ENCODE measurements around the gene THSD4.
"Not testable (repeated sequence)": the region's sequence is repeated elsewhere in the genome, so short reads cannot be mapped to it uniquely, and the experiment has no call there.

Gene THSD4

DNA sequence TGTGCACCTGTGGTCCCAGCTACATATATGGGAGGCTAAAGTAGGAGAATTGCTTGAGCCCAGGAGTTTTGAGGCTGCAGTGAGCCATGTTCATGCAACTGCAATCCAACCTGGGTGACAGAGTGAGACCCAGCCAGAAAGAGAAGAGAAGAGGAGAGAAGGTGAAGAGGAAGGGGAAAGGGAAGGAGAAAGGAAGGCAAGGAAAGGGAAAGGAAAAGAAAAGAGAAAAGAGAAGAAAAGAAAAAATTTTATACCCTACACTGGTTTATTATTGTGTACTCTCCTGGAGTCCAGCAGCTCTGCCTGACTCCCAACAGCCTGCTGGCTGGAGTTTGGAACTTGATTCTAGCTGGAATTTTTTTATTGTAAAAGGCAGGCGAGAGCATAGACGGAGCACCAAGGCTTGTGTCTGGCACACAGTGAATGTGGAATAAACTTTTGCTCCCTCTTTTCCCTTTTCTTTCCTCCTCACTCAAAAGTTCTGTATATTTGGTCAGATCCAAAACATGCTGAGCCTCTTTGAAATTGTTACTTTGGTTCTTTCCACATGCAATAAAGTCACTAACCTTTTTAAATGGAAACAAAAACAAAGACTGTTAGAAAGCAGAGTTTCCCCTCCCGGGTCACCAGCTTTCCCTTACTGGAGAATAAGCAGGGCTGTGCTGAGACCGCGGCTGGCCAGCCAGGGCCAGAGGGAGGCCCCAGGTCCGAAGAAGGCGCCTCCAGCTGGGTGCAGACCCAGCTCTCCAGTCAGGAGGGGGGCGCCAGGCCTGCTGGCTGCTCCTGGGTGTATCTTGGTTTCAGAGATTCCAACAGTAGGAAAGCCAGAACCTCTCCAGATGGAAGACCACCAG, 9.9 kb downstream of the THSD4 start:
- DNase-seq = no peak

DNA sequence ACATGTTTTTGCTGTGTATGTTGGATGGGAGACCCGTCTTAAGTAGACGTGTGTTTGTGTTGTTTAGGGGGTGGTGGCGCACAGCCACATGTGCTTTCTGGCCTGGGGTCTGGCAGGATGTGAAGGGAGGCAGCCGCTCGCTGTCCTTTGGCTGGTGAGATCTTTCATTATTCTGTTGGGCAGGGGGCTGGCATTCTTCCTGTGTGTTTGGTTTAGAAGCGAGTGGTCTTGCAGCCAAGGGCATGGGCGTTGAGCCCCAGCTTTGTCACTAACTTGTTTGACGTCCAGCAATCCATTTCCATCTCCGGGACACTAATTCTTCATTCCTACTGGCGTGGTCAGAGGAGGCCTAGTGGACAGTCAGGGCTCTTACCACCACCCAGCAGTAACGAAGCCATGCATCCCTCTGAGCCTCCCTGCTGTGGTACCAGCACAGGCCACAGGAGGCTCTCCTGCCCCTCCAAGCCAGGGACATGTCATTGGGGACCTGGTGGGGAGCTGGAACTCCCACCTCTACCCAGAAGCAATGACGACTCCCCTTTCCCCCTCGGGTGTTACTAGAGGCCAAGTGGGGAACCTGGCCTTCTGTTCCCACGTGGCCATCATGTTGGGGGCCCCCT, 10.7 kb downstream of the THSD4 start:
- no peak for DNase-seq

DNA sequence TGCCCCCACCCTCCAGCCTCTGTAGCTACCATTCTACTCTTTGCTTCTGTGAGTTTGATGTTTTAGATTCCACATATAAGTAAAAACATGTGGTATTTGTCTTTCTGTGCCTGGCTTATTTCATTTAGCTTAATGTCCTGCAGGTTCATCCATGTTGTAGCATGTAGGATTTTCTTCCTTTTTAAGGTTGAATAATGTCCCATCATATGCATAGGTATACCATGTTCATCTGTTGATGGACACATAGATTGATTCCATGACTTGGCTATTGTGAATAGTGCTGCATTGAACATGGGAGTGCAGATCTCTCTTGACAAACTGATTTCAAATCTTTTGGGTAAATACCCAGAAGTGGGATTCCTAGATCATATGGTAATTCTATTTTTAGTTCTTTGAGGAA, 11.8 kb downstream of the THSD4 start:
- no peak for DNase-seq

DNA sequence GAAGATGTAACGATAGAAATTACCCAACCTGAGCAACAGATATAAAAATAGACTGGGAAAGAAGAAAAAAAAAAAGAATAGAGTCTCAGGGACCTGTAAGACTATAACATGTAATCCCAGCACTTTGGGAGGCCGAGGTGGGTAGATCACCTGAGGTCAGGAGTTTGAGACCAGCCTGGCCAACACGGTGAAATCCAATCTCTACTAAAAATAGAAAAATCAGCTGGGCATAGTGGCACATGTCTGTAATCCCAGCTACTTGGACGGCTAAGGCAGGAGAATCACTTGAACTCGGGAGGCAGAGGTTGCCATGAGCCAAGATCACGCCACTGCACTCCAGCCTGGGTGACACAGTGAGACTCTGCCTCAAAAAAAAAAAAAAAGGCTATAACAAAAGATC, 12.9 kb downstream of the THSD4 start:
- not testable (repeated sequence) for DNase-seq

DNA sequence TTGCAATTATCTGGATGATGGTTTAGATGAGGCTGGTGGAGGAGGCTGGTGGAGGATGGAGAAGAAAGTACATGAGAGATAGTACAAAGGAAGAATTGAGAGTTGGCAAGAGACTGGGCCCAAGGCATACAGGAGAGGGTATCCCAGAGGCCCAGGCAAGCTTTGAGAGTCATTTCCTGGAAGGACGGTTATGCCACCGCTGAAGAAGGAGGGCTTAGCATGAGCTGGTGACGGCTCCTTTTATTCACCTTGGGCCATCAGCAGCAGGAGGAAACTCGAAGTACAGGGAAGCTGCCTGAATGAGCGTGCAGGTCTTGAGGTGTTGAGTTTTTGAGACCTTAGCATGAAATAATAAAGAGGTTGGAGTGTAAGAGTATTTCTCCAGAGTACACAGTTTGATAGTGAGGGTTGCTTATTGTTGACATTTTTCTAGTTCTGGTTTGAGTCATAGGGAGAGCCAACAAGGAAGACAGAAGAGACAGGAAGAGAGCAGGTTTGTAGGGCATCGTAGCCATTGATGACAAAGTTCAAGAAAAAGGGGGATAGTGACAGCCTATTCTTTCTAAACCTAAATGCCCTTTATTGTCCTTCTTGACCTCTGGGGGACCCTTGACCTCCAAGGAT, 13.8 kb downstream of the THSD4 start:
- DNase-seq = no peak

DNA sequence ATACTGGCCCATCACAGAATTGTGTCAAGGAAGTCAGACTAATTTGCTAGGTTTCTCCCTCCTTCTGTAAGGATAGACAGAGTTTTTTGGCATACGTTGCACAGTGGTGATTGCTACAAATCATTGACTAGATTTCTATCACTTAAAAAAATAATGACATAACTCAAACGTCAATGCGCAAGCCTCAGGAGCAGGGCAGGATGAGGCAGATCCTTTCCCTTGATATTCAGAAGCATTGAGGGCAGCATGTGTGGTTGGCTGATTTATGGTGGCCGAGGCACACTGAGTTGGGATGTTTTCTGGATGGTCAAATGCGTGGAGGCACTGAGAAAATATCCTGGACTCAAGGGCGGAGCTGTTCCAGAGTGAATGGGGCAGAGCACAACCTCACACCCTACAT, 14.4 kb downstream of the THSD4 start:
- no peak for DNase-seq

DNA sequence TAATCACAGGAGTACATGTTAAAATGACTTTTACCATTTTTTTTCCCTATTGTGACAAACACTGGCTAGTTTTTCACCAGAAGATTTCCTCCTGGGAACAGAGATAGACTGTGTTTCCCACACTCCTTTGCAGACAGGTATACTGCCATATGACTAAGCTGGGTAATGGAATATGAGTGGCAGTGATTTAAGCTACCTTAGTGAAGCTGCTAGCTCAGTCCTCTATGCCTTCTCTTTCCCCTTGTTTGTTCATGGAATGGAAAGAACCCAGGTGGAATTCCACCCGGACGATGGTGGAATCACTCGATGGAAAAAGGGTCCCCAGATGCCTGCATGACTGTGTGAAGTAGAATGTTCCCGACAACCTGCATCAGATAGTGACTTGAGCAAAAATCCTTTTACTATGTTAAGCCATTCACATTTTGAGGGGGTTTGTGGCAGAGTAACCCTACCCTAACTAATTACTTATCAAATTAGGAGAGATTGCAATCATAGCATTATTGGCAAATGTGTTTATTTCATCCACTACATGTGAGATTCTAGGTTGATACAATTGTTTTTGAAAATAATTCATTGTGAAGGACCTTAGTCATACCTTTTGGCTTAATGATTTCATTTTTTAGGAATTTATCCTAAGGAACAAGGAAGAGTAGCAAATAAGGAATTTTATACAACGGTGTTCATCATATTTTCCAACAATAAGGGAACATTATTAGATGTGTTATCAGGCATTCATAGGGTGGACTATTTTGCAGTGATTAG, 16.5 kb downstream of the THSD4 start:
- DNase-seq = no peak

DNA sequence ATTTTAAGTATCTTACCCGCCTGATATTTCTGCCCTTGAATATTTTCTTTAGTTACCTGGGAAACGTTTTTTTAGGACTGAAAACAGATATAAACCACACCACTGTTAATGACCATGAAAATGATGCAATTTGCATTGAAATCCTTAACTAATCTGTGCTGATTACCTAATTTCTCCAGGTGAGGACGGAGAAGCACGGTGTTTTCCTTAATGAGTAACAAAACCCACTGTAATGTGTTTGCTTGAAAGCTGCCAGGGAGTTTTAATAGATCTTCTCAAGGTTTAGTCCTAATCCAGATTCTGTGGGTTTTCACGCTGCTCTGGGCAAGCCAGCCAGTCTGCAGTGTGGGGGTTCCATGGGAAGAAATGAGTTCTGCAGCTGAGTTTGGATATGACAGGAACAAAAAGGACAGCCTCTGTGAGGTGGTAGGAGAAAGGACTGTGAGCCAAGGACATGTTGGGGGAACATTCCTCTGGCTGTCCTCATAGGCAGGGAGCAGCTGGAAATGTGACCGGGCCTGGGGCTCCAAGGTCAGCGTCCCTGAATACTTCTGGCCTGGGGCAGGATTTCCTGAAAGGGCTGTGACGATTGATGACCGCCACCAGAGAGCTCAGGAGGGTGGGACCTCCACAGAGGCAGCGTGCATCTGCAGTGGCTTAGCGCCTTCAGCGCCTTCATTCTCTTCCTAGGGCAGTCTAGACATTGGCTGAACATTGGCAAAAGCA, 18.6 kb downstream of the THSD4 start:
- no peak for DNase-seq

DNA sequence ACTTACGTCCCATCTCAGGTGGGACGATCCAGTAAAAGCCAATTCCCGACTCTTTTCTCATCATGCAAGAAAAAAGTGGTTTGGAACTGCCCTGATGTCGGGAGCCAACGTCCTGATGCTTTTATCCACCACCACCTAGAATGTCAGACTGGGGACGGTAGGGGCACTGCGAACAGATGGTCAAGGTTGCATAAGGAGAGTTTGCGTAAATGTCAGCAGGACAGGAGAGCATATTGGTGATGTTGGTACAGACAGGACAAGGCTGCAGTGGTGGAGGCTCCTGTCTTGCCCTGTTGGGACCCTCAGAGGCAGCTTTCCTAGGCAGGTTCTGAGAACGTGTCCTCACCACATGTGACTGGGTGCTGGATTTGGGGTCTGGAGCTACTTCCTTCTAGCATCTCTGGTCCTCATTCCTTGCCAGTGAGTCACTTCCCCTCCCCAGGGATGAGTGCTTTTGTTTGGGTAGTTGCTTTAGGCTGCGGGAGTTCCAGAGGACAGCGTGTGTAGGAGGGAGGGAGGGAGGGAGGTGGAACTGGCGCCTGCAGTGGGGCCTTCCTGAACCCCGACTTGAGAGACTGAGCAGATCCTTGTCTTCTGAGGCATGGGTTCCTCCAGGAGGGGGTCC, 21.0 kb downstream of the THSD4 start:
- no peak for DNase-seq

DNA sequence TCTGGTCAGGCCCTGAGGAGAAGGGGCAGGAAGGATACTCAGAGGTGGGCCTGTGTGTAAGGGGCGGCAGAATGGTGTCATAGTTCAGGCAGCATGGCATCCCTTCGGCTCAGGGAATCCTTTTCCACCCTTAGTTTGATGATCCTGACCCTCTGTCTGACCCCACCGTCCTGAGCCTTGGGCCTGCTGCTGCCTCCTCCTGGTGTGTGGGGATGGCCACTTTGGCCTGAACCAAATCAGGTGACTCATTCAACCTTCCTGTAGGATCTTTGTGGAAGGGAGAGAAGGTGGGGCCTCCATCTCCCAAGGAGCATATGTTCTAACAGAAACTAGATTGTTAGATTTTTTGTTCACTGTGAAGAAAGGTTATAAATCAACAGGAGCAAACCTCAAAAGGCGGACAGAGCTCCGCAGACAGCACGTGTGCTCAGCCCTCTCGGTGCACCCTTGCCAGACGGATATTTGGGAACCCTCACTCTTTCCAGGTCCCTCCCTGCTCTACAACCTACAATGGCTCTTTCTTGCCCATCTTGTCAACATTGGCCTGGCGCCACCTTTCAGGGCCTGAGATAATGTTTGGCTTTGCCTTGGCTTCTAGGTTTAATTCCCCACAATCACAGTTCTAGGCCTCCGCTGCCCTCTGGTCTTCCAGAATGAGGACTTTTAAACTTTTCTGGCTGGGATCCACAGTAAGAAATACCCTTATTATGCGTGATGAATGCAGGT, 21.7 kb downstream of the THSD4 start:
- DNase-seq = no peak

DNA sequence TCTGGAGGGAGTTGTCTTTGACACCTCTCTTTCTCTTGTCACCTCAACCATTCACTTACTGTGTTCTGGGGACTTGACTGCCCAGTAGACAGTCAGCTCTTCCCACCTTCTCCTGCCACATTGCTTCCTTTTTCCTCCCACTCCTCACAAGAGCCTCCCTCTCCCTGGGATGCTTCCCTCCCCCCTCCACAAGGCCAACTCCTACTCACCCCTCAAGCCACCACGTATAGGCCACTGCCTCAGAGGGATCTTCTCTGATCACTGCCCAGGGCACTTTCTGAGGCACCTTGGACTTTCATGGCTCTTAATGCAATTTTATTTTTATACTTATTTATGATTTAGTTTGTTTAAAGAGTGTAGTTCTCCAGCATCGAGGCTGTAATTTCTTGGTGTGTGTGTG, 23.2 kb downstream of the THSD4 start:
- DNase-seq = no peak

DNA sequence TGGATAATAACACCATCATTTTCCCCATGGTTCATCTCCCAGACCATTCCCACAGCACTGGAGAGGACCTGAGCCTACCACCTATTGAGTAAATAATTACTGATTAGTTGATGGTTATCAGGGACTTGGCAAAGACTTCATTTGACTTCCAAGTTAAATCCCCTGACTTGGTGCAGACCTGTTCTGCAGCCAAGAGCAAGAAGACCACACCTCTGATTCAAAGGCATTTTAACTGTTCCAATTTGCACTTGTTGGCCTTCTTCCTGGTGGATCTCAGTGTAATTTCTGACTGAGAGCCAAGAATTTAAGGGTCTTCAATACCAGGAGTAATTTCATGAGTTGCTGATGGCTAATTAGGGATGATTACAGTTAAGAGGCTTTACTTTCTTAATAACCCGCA, 24.0 kb downstream of the THSD4 start:
- no peak for DNase-seq

DNA sequence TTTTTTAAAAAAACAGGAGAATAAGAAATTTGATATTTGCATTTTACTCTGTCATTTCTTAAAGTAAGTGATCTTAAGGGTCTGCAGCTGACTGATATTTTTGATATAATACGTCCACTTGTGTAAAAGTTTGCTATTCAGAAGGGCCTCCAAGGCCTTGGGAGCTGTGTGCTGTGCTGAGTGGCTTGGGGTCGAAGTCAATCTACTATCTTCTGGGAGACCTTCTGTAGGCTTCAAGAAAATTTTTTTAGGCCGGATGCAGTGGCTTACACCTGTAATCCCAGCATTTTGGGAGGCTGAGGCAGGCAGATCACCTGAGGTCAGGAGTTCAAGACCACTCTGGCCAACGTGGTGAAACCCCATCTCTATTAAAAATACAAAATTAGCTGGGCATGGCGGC, 26.3 kb downstream of the THSD4 start:
- no peak for DNase-seq

DNA sequence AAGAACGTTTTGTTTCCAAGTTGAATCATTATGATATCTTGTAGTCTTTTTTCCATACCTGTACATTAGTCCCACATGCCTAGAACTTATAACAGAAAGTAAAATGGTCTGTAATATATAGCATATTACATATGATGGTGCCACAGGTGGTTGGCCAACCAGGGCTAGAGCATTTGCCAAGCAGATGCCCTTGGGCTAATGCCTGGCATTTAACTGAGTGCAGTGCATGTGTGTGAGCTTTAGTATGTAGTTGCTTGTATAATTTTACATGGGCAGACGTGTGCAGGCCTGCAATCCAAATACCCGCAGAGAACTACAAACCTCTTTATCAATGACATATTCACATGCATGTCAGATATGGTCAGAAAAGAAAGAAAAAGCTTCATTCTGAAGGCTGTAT, 27.5 kb downstream of the THSD4 start:
- DNase-seq = no peak

DNA sequence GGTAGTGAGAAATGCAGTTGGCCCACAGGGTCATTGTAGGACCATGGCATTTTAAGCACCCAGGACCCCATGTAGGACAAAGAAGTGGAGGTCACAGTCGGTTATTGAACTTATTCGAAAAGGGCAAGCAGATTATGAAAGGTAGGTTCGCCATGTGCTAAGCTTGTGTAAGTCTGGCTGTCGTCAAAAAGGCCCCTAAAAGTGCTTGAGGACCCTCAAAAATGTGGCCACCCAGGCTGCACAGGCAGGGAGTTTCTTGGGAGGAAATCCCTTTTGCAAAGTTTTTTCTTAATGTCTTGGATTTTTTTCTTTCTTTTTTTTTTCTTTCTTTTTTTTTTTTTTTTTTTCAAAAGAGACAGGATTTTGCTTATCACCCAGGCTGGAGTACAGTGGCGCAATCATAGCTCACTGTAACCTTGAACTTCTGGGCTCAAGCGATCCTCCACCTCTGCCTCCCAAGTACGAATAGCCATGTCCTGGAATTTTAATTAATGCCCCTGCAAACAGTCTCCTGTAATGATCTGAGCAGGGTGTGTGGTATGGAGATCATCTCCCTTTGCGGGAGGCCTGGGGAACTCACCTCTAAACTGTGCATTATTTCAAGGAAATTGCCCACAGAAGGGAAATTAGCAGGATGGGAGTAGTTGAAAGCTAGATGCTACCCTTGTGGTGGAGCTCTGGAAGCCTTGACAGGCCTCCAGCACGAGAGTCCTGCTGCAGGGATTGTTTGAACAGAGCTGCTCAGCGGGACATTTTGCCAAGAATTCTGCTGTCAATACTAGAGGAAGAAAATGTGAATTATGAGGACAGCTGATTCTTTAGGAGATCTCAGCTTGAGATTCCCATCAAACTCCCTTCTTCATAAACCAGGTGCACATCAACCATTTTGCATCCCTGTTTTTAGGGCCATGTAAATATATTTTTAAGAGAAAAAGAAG, 28.4 kb downstream of the THSD4 start:
- no peak for DNase-seq

DNA sequence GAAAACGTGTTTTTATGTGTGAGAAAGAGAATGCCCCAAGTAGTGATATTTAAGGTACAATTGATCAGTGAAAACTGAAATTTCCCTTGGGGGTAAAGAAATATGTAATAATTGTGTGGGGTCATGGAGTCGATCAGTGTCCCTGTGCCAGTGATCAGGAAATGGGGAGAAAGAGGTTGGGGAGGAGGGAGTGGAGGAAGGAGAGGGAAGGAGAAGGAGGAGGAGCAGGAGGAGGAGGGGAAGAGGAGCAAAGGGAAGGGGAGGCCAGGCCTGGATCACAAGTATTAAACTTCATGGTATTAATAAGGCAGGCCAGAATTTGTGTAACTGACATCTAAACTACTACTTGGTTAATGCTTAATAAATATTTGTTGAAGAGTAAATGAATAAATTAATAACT, 30.4 kb downstream of the THSD4 start:
- DNase-seq = no peak

DNA sequence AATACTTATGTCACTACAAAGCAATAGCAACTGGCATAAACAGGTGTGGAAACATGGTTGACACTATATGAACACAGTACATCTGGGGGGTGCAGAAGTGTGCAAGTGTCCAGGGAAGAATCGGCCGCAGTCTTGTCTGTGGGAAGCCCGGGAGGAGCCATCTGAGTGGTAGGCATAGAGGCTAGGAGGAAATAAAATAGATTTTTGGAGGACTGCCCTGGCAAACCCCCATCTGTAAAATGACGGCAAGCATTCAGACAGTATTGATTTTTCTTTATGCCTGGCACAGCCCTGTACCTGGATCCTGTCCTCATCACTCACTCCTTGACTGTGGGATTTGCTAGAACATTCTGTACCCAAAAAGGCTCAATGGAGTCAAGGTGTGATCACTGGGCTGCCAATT, 31.3 kb downstream of the THSD4 start:
- DNase-seq = no peak

DNA sequence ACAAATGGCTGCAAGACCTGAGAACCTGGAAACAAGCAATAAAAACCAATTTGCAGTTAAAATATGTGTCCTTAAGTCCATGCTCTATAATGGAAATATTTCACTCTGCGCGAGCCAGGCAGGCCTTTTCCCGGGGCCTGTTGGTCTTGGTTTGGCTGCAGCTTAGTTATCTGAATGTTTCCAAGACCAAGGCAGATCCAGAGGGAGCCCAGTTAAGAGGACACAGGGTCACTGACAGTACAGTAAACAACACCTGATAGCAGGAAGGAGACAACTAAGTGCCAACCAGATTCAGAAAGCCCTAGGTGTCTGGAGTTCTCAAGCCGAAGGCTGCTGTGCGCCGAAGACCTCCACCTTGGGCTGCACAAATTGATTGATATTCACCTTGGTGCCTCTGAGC, 32.8 kb downstream of the THSD4 start:
- no peak for DNase-seq

DNA sequence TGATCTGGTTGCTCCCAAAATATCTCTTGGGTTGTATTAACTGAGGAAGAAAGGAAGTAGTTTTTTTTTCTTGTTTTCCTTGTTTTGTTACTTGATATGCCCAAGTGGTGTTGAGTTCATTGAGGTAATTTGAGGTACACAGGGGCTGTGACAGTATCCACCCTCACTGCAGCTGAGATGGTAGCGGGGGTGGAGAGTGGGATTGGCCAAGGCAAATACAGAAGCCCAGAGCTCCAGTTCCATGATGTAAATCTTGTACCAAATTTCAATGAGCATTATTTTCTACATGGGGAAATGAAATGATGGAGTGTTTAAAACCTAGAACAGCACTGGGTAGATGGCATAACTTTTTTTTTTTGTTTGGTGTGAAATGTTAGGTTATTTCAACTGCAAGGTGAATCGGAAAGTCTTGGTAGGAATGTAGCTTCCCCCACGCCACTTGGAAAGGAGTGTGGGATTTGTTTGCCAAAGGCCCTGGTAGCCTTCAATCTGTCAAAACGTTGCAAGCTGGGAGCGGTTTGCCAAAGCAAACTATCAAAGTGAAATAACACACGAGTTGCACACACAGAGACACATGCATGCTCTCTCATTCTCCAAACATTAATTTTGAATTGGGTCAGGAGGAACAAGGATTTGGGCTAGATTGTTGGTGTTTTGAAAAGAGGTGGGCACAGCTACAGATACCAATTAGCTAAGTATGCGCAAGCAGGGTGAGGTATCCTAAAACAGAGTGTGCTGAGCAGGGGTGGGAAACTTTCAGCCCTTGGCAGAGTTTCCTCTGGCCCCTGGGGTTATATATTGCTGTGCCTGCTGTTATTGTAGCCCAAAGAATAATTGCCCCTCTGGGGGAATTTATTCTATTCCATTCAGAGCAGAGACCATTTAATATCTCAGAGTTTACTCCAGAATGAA, 34.6 kb downstream of the THSD4 start:
- no peak for DNase-seq
